Activated naive CD4-positive, alpha-beta T cell treated with anti-CD3 and anti-CD28 coated beads for 36 hours (primary cell): ENCODE results near the gene FEZF1. TPM values are rescaled to one million over a fixed set of nuclear protein-coding genes. Genes with fewer than 3 reads are reported as not detected.

ENCODE experiments used
- total RNA-seq, 2 experiments: library from RNA; stranded (reverse); gene quantifications; one replicate each; pipeline ENCODE4 v1.2.3, GENCODE V29; 2021

Gene FEZF1
- total RNA-seq, 2 experiments from 2014 or later = not detected

Other genes starting within 250 kb of the FEZF1 start
- 1 to 10 TPM; 1.9 to 2.2 TPM for gene AASS, start 160.5 kb downstream of the FEZF1 start, total RNA-seq